Measurements from ENCODE around the gene SPRR1B.
"Not testable (repeated sequence)": the region's sequence is repeated elsewhere in the genome, so short reads cannot be mapped to it uniquely, and the experiment has no call there.

Gene SPRR1B

GRCh38 chr1:152996633-152997400 is 34.2 kb upstream of the SPRR1B start:
- no peak for DNase-seq (ENCODE audit: low read depth)
- TF ChIP-seq, protein P1, sequence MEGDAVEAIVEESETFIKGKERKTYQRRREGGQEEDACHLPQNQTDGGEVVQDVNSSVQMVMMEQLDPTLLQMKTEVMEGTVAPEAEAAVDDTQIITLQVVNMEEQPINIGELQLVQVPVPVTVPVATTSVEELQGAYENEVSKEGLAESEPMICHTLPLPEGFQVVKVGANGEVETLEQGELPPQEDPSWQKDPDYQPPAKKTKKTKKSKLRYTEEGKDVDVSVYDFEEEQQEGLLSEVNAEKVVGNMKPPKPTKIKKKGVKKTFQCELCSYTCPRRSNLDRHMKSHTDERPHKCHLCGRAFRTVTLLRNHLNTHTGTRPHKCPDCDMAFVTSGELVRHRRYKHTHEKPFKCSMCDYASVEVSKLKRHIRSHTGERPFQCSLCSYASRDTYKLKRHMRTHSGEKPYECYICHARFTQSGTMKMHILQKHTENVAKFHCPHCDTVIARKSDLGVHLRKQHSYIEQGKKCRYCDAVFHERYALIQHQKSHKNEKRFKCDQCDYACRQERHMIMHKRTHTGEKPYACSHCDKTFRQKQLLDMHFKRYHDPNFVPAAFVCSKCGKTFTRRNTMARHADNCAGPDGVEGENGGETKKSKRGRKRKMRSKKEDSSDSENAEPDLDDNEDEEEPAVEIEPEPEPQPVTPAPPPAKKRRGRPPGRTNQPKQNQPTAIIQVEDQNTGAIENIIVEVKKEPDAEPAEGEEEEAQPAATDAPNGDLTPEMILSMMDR (conservative IDR thresholded peaks at IDR 0.05; ENCODE audit: low read depth, low read length), result no peak
- H3K4me3 ChIP-seq (ENCODE audit: low read depth, low read length), result no peak overlapping the region

- TF ChIP-seq, protein P1 (conservative IDR thresholded peaks at IDR 0.05; ENCODE audit: low read depth, low read length), result no peak
- no peak for DNase-seq (ENCODE audit: low read depth)
- H3K4me3 ChIP-seq (ENCODE audit: low read depth, low read length), result no peak overlapping the region
Measured at GRCh38 chr1:152997901-152998300, 33.1 kb upstream of the SPRR1B start.

DNA sequence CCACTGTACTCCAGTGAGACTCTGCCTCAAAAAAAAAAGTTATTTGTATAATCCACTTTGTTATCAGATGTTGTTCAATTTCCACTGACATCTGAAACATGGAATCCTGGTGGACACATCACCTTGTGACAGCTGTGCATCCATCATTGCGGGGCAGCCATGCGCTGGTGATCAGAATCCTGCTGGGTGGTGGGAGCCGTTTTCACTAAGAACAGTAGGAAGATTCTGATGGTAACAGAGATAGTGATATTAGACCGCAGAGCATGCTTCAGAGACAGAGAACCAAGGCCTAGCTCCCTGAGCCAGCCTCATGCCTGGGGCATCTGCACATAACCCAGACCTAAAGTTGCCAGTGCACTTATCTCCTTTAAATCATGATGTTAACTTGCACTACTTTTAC is 32.5 kb upstream of the SPRR1B start:
- TF ChIP-seq, protein P1 (conservative IDR thresholded peaks at IDR 0.05; ENCODE audit: low read depth, low read length), result no peak
- DNase-seq (ENCODE audit: low read depth), result no peak
- no peak overlapping the region for H3K4me3 ChIP-seq (ENCODE audit: low read depth, low read length)

DNA sequence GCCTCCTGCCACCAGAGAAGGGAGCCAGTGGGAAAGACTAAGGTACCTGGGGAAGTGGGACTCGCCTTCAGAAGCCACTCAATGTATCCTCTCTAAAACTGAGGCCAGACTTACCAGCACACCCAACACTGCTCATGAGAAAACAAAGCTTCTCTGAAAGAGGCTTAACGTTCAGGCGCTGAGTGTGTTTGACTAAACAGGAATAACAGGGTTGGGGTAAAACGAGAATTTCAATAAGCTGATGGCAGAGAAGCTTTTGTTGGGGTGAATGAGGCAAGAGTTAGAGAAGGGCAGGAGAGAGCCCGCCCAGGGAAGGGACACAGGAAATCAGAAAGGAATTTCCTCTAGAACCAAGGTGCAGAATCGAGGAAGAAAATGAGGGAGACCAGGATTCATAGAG is 31.2 kb upstream of the SPRR1B start:
- TF ChIP-seq, protein P1 (conservative IDR thresholded peaks at IDR 0.05; ENCODE audit: low read depth, low read length), result no peak
- H3K4me3 ChIP-seq (ENCODE audit: low read depth, low read length), result no peak overlapping the region
- no peak for DNase-seq (ENCODE audit: low read depth)

GRCh38 chr1:153000294-153000693 is 30.7 kb upstream of the SPRR1B start:
- no peak for DNase-seq (ENCODE audit: low read depth)
- no peak overlapping the region for H3K4me3 ChIP-seq (ENCODE audit: low read depth, low read length)
- TF ChIP-seq, protein P1 (conservative IDR thresholded peaks at IDR 0.05; ENCODE audit: low read depth, low read length), result no peak

DNA sequence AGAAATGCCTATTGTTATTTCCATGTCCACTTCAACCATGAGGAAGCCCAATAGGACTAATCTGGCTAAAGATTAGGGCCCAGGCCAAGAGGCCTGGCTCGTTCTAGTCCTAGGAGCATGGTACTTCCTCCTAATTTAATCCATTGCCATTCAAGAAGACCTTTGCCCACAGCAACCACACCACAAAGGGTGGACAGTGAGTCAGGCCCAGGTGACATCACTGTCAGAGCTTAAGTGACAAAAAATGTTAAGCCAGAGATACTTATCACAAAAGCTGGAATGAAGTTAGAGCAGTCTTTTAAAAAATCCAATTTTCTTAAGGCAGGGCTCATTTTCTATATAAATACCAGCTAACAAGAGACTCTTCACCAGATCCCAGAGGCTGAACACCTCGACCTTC is 29.6 kb upstream of the SPRR1B start, which contains the start of gene SPRR3:
Gene SPRR3, plus strand, starts transcription at position 368 of the 400 bp plus-strand sequence. CDS start 1,272 bp downstream, outside the sequence.
- DNase-seq (ENCODE audit: low read depth), result no peak
- H3K4me3 ChIP-seq (ENCODE audit: low read depth, low read length), result no peak within 1 kb of the TSS
- TF ChIP-seq, protein P1 (conservative IDR thresholded peaks at IDR 0.05; ENCODE audit: low read depth, low read length), result no peak

- not testable (repeated sequence) for DNase-seq (ENCODE audit: low read depth); H3K4me3 ChIP-seq (ENCODE audit: low read depth, low read length)
Measured at GRCh38 chr1:153011235-153011758, 19.7 kb upstream of the SPRR1B start.

- not testable (repeated sequence) for H3K4me3 ChIP-seq (ENCODE audit: low read depth, low read length); DNase-seq (ENCODE audit: low read depth)
Measured at GRCh38 chr1:153021829-153022228, 9.2 kb upstream of the SPRR1B start.

- DNase-seq (ENCODE audit: low read depth); H3K4me3 ChIP-seq (ENCODE audit: low read depth, low read length): not testable (repeated sequence)
Measured at GRCh38 chr1:153022340-153022739, 8.7 kb upstream of the SPRR1B start.
